GM21447 (cell line): ENCODE data around the gene ADI1.
"Not testable (repeated sequence)": the region's sequence is repeated elsewhere in the genome, so short reads cannot be mapped to it uniquely, and the experiment has no call there.

Experiments used
- ATAC-seq: cut with Tn5 transposase; IDR thresholded peaks from one replicate; pipeline ENCODE4 v1.9.1; 2021; ENCODE audit not compliant: unreplicated experiment

The ADI1 gene

GRCh38 chr2:3494984-3495666 lies 24.2 kb downstream of the ADI1 start:
- no peak for ATAC-seq

- no peak for ATAC-seq
Measured at GRCh38 chr2:3493615-3494007, 25.7 kb downstream of the ADI1 start.

- ATAC-seq, result no peak
Measured at GRCh38 chr2:3492951-3493614, 26.2 kb downstream of the ADI1 start.

GRCh38 chr2:3492475-3492787 lies 26.9 kb downstream of the ADI1 start:
- not testable (repeated sequence) for ATAC-seq

- ATAC-seq, result no peak
Measured at GRCh38 chr2:3491716-3492474, 27.4 kb downstream of the ADI1 start.

- no peak for ATAC-seq
Measured at GRCh38 chr2:3491306-3491705, 28.0 kb downstream of the ADI1 start.

- no peak for ATAC-seq
Measured at GRCh38 chr2:3490191-3491170, 28.9 kb downstream of the ADI1 start.

- ATAC-seq, result no peak
Measured at GRCh38 chr2:3489764-3490115, 29.6 kb downstream of the ADI1 start.

- ATAC-seq, result no peak
Measured at GRCh38 chr2:3488855-3489763, 30.2 kb downstream of the ADI1 start.

DNA sequence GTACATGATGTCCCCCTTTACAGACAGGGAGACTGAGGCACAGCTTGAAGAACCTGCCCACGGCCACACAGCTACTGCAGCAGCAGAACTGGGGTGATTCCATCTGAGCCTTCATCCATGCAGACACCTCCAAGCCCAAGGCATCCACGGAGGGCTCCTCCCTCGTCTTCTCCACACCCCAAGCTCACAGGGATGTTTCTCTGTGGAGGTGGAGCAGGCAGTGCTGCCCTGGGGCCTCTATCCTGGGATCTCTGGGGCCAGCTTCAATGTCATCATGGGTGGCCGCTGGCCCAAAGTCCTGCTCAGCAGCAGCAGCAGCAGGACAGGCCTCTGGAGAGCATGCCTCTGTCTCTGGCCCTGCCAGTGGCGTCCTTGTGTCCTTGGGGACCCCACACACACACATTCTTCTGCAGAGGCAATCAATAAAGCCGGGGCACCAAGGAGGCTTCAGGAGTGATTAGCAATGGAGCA lies 31.2 kb downstream of the ADI1 start:
- no peak for ATAC-seq

GRCh38 chr2:3487432-3487831 lies 31.9 kb downstream of the ADI1 start:
- no peak for ATAC-seq

GRCh38 chr2:3487028-3487425 lies 32.3 kb downstream of the ADI1 start:
- ATAC-seq, result no peak

GRCh38 chr2:3486047-3487027 lies 33.0 kb downstream of the ADI1 start:
- no peak for ATAC-seq

DNA sequence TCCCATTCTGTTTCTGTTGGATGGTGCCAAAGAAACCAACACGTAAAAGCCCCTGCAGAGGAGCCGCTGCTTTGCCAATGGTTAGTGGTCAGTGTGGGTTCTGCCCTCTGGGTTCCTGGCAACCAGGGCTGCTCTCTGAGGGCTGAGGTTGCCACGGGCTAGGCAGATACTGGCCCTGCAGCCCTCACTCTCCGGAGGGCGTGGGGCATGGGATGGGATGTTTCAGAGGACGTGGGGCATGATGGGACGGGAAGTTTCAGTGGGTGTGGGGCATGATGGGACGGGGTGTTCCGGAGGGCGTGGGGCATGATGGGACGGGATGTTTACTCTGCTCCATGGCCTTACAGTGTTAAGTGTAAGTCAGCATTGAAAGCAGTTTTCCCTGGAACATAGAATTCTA lies 34.2 kb downstream of the ADI1 start:
- no peak for ATAC-seq

- no peak for ATAC-seq
Measured at GRCh38 chr2:3483986-3484960, 35.1 kb downstream of the ADI1 start.

GRCh38 chr2:3483227-3483985 lies 35.9 kb downstream of the ADI1 start:
- no peak for ATAC-seq

DNA sequence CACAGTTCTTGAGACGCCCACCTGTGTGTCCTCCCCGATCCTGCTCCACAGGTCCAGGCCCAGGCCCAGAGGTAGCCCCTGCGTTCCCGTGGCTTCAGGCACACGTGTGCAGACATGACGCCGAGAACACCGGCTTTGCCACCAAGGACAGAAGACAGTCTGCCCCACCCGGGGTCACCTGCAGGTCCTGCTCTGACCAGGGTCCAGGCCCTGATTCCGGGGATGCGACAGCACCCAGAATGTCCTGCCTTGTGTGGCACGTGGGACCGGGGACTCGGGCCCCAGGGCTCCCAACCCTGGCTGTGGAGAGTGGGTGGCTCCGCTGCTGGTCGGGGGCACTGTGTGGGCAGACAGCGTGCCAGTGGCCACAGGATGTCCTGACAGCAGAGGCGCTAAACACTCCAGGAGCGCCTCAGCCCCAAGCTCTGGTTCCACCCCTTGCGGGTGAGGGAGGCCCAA lies 36.9 kb downstream of the ADI1 start:
- no peak for ATAC-seq
